DMS153 treated with DMSO at 0.1 percent for 48 hours (cell line): ENCODE results near the gene GDAP2.
"Not testable (repeated sequence)": the region's sequence is repeated elsewhere in the genome, so short reads cannot be mapped to it uniquely, and the experiment has no call there.

Source experiments
- DNase-seq: peaks from one replicate; lab custom pipeline; 2025; ENCODE audit not compliant: unreplicated experiment; lab: John Stamatoyannopoulos, UW

The GDAP2 gene

DNA sequence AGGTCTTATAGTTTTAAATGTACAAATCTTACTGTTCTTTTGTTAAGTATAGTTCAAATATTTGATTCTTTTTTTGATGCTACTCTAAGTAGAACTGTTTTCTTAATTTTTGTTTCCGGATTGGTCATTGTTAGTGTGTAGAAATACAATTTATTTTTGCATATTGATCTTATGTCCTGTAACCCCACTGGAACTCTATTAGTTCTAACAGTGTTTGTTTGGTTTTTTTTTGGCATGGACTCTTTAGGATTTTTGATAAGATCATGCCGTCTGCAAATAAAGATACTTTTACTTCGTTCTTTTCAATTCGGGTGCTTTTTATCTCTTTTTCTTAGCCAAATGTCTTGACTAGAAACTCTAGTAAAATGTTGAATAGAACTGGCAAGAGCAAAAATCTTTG is 26.5 kb downstream of the GDAP2 start:
- DNase-seq = no peak

DNA sequence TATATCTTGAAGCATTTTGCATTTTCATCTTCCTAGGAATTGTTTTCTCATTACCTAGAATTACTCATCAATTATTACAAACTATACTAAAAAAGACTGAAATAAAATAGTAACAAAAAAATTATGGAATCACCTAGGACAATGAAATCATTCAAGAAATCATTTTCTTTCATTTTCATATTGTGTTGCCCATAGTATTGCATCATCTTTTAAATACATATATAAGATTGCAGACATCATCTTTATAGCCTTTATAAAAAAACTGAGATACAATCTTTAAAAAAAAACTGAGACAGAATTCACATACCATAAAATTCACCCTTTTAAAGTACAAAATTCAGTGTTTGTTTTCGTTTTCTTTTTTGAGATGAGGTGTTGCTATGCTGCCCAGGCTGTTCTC is 29.6 kb downstream of the GDAP2 start:
- DNase-seq = no peak

DNA sequence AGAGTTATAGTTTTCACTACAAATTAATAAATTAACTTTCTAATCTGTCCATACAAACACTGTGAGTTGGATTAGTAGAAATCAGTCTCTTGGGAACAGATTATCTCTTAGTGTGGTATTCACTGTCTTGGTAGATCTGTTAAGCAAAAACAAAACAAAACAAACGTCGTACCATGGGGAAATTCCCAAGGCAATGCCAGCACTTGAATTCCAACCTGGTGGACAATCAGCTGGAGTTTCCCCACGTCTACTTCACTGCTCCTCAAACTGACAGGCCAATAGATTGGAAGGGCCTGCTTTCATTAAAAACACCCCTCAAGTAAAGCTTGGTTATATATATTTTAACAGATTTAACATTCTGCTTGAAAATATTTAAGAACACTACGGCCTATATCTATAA is 31.9 kb downstream of the GDAP2 start:
- no peak for DNase-seq

DNA sequence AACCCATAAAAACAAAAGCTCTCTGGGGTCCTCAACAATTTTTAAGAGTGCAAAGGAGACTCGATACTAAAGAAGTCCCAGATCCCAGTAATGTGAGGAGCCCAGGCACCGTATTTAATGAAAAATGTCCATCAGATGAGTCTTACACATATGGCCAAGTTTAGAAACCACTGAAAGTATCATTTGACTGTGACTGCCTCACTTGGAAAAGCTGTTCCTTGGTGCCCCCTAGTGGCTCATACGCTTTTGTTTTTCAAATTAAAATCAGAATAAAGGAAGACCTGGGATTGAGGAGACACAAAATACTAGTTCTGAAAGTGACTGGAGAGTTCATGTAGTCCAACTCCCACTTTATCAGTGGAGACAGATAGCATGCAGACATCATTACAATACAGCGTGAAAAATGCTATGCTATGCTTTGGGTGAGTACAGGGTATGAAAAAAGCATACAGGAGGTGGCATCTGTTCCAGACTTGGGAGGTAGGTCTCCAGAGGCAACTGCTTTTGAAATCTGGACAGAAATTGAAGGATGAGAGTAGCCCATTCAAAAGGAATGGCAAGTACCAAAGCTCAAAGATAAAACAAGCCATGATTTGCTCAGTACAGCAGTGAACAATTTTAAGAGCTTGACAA is 33.8 kb downstream of the GDAP2 start:
- peak; percentile 40 for DNase-seq

DNA sequence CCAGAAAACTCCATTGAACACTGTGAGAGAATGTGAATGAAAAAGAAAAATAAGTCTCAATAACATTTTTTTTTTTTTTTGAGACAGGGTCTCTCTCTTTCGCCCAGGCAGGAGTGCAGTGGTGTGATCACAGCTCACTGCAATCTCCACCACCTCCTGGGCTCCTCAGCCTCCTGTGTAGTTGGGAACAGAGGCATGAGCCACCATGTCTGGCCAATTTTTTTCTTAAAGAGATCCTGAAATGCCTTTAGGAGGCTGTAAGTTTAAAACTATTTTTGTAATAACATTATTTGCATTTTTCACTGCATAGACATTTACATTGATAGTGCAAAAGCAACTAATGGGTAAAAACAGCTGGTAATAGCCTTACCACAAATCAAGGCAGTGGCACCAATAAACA is 35.3 kb downstream of the GDAP2 start:
- DNase-seq = no peak

DNA sequence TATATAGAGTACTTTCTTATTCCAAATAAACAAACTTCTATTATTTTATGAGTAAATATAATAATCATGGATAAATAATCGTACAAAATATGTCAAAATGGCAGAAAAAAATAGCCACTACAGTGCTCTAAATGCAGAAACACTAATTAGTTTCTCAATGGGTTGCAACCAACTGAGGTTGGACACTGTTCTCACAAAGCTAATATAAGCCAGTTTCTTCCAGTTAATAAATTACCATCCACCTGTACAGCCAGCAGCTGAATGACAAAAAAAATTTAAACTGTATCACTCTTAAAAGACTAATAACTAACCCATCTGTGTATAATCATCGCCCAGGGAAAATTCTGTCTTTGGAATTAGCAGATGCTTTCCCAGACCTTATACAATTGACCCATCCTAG is 36.9 kb downstream of the GDAP2 start:
- DNase-seq = no peak

DNA sequence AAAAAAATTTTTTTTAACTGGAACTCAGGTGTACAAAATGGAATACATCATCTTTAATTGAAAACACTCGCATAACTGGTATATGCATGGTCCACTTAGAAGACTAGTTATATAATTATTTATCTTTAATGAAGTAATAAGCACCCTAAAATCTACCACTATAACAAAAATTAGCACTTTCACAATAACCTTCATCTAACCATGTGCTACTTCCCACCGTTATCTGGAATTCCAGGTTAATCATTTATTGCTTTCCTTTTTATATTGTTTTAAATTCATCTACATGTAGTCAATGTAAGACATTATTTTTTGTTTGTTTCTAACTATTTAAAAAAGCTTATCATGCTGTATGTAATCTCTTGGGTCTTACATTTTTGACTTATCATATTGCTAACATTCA is 39.0 kb downstream of the GDAP2 start:
- no peak for DNase-seq

DNA sequence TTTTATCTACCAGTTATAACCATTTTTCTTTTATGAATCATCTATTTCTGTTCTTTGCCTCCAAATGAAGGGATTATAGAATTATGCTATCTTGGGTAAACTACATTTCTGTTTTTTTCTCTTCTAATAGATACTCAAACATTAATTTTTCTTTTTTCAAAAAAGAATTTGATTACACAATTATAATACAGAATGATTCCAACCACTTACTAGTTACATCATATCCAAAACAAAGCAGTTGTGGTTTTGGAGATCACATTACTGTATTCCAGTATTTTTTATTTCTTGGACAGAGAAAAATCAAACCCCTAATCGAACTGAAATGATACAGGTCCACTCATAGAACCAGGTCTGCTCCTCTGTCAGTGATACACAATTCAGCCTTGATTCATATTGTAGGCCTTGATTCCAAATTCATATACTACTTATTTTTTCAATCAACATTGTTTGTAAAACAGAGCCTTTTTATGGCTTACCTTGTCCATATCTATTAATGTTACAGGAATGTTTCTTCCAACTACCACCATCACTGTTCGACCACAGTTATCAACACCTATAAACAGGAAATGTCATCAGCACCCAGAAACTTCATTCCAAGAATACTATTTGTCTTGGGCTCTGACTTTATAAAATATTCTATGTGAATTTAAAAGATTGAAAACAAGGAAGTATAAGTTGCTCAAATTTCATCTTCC is 43.2 kb downstream of the GDAP2 start:
- DNase-seq = no peak

DNA sequence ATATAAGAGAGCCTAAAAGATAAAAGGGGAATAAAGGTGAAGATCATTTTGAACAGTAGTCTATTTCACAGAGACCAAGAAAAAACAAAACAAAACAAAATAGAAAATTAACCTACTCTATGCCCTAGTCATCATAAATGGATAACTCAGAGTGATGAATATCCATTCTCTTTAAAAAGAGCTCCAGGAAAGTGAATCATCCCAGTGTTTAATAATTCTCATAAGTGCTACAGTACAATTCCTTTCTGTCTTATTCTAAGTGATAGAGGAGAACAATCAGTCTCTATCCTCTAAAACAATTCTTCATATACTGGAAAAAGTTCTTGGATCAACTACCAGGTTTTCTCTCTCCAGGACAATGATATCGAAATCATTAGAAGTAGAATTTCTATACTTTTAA is 45.8 kb downstream of the GDAP2 start:
- no peak for DNase-seq

DNA sequence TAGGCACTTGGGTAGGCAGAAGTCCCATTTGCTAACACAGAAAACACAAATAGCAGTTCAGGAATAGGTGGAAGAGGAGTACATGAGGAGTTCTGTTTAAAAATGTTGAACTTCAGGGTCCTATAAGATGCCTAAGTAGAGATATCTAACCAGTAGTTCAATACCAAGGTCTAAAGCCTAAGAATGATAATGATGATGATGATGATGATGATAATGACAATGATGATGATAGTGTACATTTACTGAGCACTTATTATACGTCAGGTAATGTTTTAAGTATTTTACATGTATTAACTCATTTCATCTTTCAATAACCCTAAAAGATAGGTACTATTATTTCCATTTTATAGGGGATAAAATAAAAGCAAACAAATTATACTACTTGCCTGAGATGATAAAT is 50.1 kb downstream of the GDAP2 start:
- DNase-seq = no peak

DNA sequence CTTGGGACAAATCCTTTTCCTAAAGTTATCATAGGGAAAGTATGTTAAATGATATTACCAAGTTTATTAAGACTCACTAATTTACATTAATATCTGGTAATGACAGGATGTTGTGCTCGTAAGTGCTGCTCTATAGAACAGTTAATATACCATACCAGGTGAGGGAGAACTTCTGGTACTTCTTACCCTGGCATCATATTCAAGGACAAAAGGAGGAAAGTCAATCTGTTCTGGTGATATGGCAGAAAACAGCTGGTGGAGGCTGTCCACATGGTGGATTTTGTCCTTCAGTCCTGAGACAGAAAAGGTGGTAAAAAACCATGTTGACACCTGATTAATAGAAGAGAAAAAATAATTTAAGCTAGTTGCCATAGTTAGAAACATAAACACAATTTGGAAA is 51.6 kb downstream of the GDAP2 start:
- no peak for DNase-seq

DNA sequence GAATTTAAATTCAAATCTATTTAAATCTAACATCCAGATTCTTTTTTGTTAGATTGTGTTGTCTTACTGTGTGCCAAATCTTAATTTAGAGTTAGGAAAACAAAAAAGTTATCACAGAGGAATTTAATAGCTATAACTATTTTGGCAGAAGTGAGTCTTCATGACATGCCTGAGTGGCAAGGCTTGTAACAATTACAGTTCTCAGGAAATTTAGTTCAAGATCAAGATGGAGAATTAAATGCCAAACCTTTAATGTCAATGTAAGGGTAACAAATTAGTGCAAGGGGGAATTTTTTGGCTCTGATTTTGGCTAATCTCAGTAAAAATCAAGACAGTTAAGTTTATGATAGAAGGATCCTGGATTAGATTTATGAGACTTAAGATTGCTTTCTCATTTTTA is 58.4 kb downstream of the GDAP2 start:
- DNase-seq = no peak

DNA sequence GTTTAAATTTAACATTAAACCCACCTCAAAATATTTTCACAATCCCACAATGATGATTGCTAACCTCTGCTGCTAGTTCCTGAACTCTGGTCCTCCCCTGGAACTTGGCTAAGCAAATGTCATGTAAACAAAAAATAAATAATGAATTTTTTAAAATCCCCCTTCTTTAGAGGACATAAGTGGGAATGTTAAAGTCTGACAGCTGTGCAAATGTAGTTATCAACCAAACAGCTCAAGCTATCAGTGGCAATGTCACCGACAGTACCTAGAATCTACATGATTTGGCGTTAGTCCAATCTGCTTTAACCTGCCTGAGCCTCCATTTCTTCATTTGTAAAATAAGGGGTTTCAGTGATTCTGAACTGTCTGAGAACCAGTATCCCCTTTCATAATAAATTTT is 67.7 kb downstream of the GDAP2 start:
- no peak for DNase-seq

DNA sequence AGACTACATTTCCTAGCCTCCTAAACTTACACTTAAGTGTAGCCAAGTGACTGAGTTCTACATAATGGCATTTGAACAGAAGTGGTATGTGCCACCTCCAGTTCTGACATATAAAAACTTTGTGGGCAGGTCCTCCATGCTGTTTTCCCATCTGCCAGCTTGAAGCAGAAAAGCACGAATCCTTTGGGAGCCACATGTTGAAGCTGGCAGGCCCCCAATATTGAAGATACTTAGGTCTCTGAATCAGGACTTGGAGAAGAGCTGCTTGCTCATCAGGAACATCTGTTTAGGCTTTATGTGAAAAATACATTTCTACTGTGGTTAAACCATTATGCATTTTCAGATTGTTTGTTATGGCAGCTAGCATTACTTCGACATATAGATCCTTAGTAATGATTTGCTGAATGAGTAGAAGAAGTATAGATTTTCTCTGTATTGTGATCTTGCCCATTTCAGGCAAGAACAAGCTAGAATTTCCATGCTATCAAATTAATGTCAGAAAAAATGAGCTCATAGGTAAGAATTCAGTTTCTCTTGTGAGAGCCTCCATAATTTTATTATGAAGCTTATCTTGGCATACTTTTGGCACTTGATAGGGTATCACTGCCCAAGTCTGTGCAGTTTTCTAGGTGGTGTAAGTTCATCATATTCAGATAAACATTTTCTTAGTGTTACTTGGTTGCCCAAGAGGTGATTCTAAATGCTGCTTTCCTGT is 68.4 kb downstream of the GDAP2 start:
- DNase-seq = no peak

DNA sequence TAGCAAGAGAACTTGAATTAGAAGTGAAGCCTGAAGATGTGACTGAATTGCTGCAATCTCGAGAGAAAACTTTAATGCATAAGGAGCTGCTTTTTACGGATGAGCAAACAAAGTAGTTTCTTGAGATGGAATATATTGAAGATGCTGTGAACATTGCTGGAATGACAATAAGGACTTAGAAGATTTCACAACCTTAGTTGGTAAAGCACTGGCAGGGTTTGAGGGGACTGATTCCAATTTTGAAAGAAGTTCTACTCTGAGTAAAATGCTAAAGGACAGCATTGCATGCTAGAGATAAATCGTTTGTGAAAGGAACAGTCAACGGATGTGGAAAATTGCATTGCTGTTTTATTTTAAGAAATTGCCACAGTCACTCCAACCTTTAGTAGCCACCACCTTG is 69.5 kb downstream of the GDAP2 start:
- DNase-seq = no peak

DNA sequence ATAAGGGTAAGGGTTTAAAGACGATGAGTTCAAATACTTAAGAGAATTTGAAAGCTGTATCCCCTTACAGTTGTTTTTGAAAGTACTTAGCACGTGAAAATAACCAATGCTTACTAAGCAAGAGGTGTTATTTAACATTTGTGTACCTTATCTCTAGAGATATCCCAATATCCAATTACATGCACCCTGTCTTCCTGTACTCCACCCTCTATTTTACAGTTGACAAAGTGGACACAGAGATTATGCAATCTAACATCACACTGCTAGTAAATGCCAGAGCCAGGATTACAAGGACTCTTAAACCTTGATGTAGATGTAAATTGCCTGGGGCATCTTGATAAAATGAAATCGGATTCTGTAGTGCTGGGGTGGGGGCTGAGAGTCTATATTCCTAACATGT is 72.0 kb downstream of the GDAP2 start:
- peak; percentile 40 for DNase-seq

DNA sequence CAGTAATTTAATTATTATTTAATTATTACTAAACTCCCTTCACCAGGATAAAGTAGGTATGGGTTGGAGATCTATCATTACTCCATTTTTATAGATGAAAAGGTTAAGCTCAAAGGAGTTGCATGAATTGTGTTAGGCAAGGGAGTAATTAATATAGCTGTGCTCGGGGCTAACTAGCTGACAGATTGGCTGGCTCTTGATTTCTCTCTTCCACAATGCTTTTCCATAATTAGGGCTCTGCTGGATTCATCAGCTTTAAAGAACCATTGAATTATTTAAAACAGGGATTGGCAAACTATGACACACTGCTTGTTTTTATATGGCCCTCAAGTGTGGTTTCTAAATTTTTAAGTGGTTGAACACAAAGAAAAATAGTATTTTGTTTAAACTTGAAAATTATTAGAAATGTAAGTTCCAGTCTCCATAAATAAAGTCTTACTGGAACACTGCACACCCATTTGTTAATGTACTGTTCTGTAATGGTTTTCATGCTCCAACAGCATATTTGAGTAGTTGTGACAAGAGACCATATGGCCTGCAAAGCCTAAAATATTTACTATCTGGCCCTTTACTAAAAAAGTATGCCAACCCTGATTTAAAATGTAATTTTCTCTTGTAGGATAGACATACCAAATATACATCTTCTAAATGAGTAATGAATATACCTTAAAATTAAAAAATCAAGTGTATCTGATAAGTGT is 76.4 kb downstream of the GDAP2 start:
- no peak for DNase-seq

DNA sequence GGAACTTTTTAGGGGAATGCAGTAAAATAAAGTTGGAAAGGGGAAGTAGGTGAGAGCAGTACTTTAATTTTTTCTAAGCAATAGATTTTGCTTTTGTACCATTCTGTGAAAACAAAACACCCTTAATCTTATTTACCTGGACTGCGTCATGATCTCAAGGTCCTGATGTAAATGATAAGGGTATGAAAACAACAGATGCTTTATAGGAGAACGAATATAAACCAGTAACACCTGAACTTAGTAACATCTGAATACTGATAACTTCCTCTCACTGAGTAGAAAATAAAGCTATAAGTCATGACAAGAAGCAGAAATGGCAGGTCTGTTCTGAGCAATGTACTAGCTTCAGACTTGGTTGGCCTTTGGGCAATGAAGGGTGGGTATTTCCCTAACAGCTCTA is 77.7 kb downstream of the GDAP2 start:
- DNase-seq = no peak

DNA sequence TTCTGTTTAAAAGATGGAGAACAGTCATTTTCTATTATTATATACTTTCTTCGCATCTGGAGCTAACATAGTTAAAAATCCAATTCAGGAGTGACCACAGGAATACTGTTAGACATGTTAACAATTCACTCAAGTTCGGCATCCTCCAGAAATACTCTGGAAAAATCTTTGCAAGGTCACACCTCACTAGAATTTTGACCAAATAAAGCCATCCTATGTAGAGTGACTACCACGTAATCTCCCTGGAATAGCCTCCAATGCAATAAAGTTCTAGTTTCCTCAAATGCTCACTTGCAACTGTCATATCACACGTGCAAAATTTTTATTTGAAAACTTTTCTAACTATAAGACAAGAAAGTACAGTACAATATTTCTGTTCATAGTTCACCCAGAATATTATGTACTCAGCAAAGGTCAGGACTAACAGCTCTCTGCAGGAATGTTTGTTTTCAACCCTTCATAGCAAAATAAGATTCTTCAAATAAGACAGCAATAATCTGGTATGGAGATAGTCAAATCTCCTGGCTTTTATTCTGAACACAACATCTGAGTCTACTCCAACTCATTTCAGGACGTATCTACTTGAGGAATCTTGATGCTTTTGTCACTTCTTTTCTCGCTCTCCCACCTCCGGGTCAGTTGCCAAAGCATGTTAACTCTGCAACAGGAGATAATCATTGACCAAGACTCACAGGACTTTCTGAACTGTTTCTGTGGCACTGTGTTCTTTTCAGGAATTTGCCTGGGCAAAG is 82.6 kb downstream of the GDAP2 start:
- no peak for DNase-seq

DNA sequence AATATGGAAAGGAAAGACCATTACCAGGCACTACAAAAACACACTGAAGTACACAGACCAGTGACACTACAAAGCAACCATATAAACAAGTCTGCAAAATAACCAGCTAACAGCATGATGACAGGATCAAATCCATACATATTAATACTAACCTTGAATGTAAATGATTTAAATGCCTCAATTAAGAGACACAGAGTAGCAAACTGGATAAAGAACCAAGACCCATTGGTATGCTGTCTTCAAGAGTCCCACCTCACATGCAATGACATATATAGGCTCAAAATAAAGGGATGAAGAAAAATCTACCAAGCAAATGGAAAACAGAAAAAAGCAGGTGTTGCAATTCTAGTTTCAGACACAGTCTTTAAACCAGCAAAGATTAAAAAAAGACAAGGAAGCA is 84.9 kb downstream of the GDAP2 start:
- not testable (repeated sequence) for DNase-seq

DNA sequence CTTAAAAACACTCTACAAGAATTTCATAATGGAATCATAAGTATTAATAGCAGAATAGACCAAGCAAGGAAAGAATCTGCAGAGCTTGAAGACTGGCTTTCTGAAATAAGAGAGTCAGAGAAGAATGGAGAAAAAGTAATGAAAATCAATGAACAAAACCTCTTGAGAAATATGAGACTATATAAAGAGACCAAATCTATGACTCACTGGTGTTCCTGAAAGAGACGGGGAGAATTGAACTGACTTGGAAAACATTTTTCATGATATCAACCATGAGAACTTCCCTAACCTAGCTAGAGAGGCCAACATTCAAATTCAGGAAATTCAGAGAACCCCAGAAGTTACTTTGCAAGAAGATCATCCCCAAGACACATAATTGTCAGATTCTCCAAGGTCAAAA is 85.6 kb downstream of the GDAP2 start:
- DNase-seq = no peak
